ENCODE measurements around the gene POLRMT.

POLRMT gene

DNA sequence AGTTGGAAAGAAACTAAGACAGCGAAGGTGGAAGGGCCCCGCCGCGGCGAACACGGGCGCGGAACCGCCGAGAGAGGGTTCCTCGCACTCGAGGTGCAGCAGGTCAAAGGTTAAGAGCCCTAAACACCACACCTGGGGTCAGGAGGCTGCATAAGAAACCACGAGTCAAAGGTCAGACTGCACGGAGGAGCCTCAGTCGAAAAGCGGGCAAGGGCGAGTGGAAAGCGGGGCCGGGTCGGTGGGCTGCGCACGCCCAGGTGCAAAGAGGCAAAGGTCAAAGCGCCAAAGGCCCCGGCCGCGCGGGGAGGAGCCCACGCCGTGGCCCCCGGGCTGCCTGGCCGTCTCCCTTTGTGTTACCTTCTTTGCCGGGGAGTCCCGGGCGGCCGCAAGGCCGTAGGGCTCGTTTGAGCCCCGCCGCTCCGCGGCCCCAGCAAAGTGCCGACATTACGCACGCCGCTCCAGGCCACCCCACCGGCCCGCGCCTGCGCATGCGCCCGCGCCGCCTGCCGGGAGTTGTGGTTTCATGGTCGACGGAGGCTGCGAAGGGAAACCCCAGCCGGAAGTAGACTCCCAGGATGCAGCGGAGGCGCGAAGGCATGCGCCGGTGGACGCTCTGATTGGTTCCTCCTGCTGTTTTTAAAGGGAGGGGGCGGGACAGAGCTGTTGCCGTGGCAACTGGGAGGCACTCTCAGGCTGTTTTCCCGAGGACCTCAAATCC is at the start of gene POLRMT:
POLRMT (minus strand) TSS at position 470 of the 718 bp plus-strand sequence; CDS start at position 445, 25 bp downstream.
- H3K4me3 ChIP-seq (ENCODE audit: low read depth, low read length), result peak within 1 kb of the TSS; percentile 70
- CTCF ChIA-PET, result interaction anchor here (0.6 to 1.7 kb wide), 2 partner anchors 45 to 65 kb away, joined by 3 read pairs; no protein-coding TSS in a partner anchor
- H3K4me1 ChIP-seq (ENCODE audit: control insufficient read depth, insufficient read depth, low read length), result peaks cover 3% of the 10 kb centered on the region; the same call in 1 of the 2 replicates
- H3K36me3 ChIP-seq (ENCODE audit: control insufficient read depth in 2 of 2, insufficient read depth in 1 of 2, low read length in 2 of 2), result peaks cover 13 to 34% of the 10 kb centered on the region in 2 experiments; a peak in 2 of 3 replicates
- H3K9me3 ChIP-seq (ENCODE audit: control insufficient read depth, insufficient read depth, low read depth, low read length), result no peaks in the 10 kb centered on the region
- peak within 1 kb of the TSS; percentile 88 for H3K27ac ChIP-seq (ENCODE audit: extremely low read depth, low read depth, low read length)
- POLR2A ChIA-PET, result interaction anchor here (0.6 to 1.3 kb wide), 5 partner anchors 10 to 205 kb away, joined by 3 to 6 read pairs (median 3); no protein-coding TSS in a partner anchor
- no peak for TF ChIP-seq ZNF211 (tag by site-specific recombination; IDR thresholded peaks at IDR 0.05; ENCODE audit: low read depth)
- TF ChIP-seq ZNF112 (tag by site-specific recombination; IDR thresholded peaks at IDR 0.05), result no peak
- TF ChIP-seq BCL11A (tag by site-specific recombination; IDR thresholded peaks at IDR 0.05; ENCODE audit: low read depth), result peak; percentile 51; the same call in 1 of the 2 replicates
- no peak for TF ChIP-seq ZNF610 (tag by site-specific recombination; IDR thresholded peaks at IDR 0.05; ENCODE audit: borderline replicate concordance)
- peak; percentile 83 for TF ChIP-seq ZXDB (tag by site-specific recombination; IDR thresholded peaks at IDR 0.05)
- TF ChIP-seq ZNF654 (tag by site-specific recombination; IDR thresholded peaks at IDR 0.05; ENCODE audit: low read depth), result no peak
- peak; percentile 68; the same call in 1 of the 2 replicates for TF ChIP-seq ZBTB10 (tag by site-specific recombination; IDR thresholded peaks at IDR 0.05)
- no peak for TF ChIP-seq ZFP69B (tag by site-specific recombination; IDR thresholded peaks at IDR 0.05)
- TF ChIP-seq ZFHX2 (tag by site-specific recombination; conservative IDR thresholded peaks at IDR 0.05), result 0 out of 2 replicates have a peak, but pooled peaks have one; percentile 1
- TF ChIP-seq ZBTB11 (tag by site-specific recombination; conservative IDR thresholded peaks at IDR 0.05; ENCODE audit: low read depth), result 0 out of 2 replicates have a peak, but pooled peaks have one; percentile 25
- TF ChIP-seq, protein P1, sequence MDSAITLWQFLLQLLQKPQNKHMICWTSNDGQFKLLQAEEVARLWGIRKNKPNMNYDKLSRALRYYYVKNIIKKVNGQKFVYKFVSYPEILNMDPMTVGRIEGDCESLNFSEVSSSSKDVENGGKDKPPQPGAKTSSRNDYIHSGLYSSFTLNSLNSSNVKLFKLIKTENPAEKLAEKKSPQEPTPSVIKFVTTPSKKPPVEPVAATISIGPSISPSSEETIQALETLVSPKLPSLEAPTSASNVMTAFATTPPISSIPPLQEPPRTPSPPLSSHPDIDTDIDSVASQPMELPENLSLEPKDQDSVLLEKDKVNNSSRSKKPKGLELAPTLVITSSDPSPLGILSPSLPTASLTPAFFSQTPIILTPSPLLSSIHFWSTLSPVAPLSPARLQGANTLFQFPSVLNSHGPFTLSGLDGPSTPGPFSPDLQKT (IDR thresholded peaks at IDR 0.05; ENCODE audit: borderline replicate concordance, low read depth, low read length), result peak; percentile 74
- TF ChIP-seq ZNF138 (tag by site-specific recombination; IDR thresholded peaks at IDR 0.05; ENCODE audit: borderline replicate concordance), result no peak
- TF ChIP-seq INSM2 (tag by site-specific recombination; IDR thresholded peaks at IDR 0.05), result 0 out of 2 replicates have a peak, but pooled peaks have one; percentile 32
- TF ChIP-seq PATZ1 (tag by site-specific recombination; IDR thresholded peaks at IDR 0.05), result 0 out of 2 replicates have a peak, but pooled peaks have one; percentile 39
- TF ChIP-seq ZBTB48 (tag by site-specific recombination; IDR thresholded peaks at IDR 0.05), result 0 out of 2 replicates have a peak, but pooled peaks have one; percentile 24
- TF ChIP-seq ZNF335 (tag by site-specific recombination; conservative IDR thresholded peaks at IDR 0.05), result 0 out of 2 replicates have a peak, but pooled peaks have one; percentile 12
- TF ChIP-seq ZNF501 (tag by site-specific recombination; IDR thresholded peaks at IDR 0.05), result no peak
- 0 out of 2 replicates have a peak, but pooled peaks have one; percentile 23 for TF ChIP-seq PBX3 (CRISPR knock-in tag; IDR thresholded peaks at IDR 0.05)
- TF ChIP-seq ZBTB20 (tag by site-specific recombination; IDR thresholded peaks at IDR 0.05), result peak; percentile 58; the same call in 1 of the 2 replicates
- peak; percentile 68 for TF ChIP-seq ZBTB26 (tag by site-specific recombination; optimal IDR thresholded peaks at IDR 0.05)
- TF ChIP-seq ZEB2 (tag by site-specific recombination; IDR thresholded peaks at IDR 0.05), result 0 out of 2 replicates have a peak, but pooled peaks have one; percentile 18
